ENCODE measurements around the gene TMC8. TPM values are rescaled to one million over a fixed set of nuclear protein-coding genes. Genes with fewer than 3 reads are reported as not detected.

TMC8 gene
- total and polyA plus RNA-seq, 2 of the 8 experiments (the other 6 are each of a cell fraction or from before 2014, with no cell fraction given) = 1.00 to 2.8 TPM

DNA sequence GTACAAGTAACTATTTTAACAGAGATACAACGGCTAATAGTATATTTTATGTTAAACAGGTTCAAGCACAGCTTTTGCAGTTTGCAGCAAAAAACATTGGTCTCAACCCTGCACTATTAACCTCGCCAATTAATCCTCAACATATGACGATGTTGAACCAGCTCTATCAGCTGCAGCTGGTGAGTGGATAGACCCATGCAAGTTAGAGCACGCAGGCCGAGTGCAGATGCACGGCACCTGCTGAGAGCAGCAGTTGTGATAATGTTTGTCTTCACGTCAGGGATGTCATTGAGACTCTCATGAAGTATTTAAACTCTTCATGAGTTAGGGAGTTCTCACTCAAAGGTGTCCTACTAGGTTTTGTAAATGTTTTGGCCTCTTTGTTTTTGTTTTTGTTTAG is 47.6 kb upstream of the TMC8 start (continued):
- TF ChIP-seq EP300 (IDR thresholded peaks at IDR 0.05; ENCODE audit: borderline replicate concordance in 1 of 2, low read depth in 2 of 2, low read length in 2 of 2) (no peak), SP1 (IDR thresholded peaks at IDR 0.05; ENCODE audit: low read depth, low read length) (no peak)

Measured in H1 (cell line).